ENCODE measurements around the gene TSPAN17. TPM values are rescaled to one million over a fixed set of nuclear protein-coding genes. Genes with fewer than 3 reads are reported as not detected.

Gene TSPAN17
- total RNA-seq, 2 donors from 2014 or later: 26.7 to 53.0 TPM

GRCh38 chr5:176702671-176703641 lies 55.7 kb downstream of the TSPAN17 start:
- no peak overlapping the region for H3K4me3 Mint-ChIP-seq

GRCh38 chr5:176703857-176704256 lies 56.6 kb downstream of the TSPAN17 start:
- ATAC-seq (replicated peaks): no peak
- H3K27ac Mint-ChIP-seq: no peak overlapping the region
- H3K4me1 Mint-ChIP-seq: no peaks in the 10 kb centered on the region
- H3K9me3 Mint-ChIP-seq: no peaks in the 10 kb centered on the region
- peaks cover 29% of the 10 kb centered on the region for H3K27me3 Mint-ChIP-seq
- H3K4me3 Mint-ChIP-seq: no peak overlapping the region
- no peaks in the 10 kb centered on the region for H3K36me3 Mint-ChIP-seq (ENCODE audit: low read depth)

More at GRCh38 chr5:176702671-176703641, 55.7 kb downstream of the TSPAN17 start:
- Mint-ChIP-seq H3K4me1 (no peaks in the 10 kb centered on the region), H3K27me3 (peaks cover 37% of the 10 kb centered on the region), H3K36me3 (ENCODE audit: low read depth) (no peaks in the 10 kb centered on the region), H3K9me3 (no peaks in the 10 kb centered on the region), H3K27ac (no peak overlapping the region)
- ATAC-seq (replicated peaks): no peak

GRCh38 chr5:176704355-176704754 lies 57.1 kb downstream of the TSPAN17 start:
- Mint-ChIP-seq H3K27ac (no peak overlapping the region), H3K36me3 (ENCODE audit: low read depth) (no peaks in the 10 kb centered on the region), H3K27me3 (peaks cover 29% of the 10 kb centered on the region), H3K4me1 (no peaks in the 10 kb centered on the region), H3K4me3 (no peak overlapping the region), H3K9me3 (no peaks in the 10 kb centered on the region)
- no peak for ATAC-seq (replicated peaks)

- H3K27me3 Mint-ChIP-seq: peaks cover 30% of the 10 kb centered on the region
- H3K4me3 Mint-ChIP-seq: no peak overlapping the region
- no peaks in the 10 kb centered on the region for H3K9me3 Mint-ChIP-seq
- H3K4me1 Mint-ChIP-seq: no peaks in the 10 kb centered on the region
- H3K36me3 Mint-ChIP-seq (ENCODE audit: low read depth): no peaks in the 10 kb centered on the region
- H3K27ac Mint-ChIP-seq: no peak overlapping the region
- no peak for ATAC-seq (replicated peaks)
Measured at GRCh38 chr5:176704817-176705216, 57.5 kb downstream of the TSPAN17 start.

Other genes starting within 250 kb of the TSPAN17 start
- gene CLTB, start 230.9 kb upstream of the TSPAN17 start, total RNA-seq: 10 to 100 TPM; 22.9 to 56.9 TPM
- 10 to 100 TPM; 41.1 to 41.3 TPM for gene FAF2, start 199.1 kb upstream of the TSPAN17 start, total RNA-seq
- gene RNF44, start 110.1 kb upstream of the TSPAN17 start, total RNA-seq: 10 to 100 TPM; 85.3 to 88.1 TPM
- under 1 TPM; 0.50 to 0.69 TPM for gene CDHR2, start 98.1 kb upstream of the TSPAN17 start, total RNA-seq
- gene GPRIN1, start 37.3 kb upstream of the TSPAN17 start, total RNA-seq: 1 to 10 TPM; 4.8 to 8.9 TPM
- not detected for gene SNCB, start 16.9 kb upstream of the TSPAN17 start, total RNA-seq
- not detected for gene EIF4E1B, start 16.8 kb upstream of the TSPAN17 start, total RNA-seq
- not detected for gene UNC5A, start 163.1 kb downstream of the TSPAN17 start, total RNA-seq